H9 (cell line): ENCODE measurements around the gene NARS2. TPM values are rescaled to one million over a fixed set of nuclear protein-coding genes. Genes with fewer than 3 reads are reported as not detected.

Experiments used
- DNase-seq: peaks from one replicate; pipeline ENCODE4 v3.0.0-alpha.2; 2017
- H2AFZ ChIP-seq: one replicate; pipeline ENCODE4 v1.6.1; 2013; ENCODE audit warnings: mild to moderate bottlenecking, low read length, control low read depth, moderate library complexity
- H2AK5ac ChIP-seq: 2 replicates; pipeline ENCODE4 v1.6.1; 2013; ENCODE audit warnings: low read length, control low read depth, mixed read lengths; ENCODE audit not compliant: insufficient read length
- H2BK120ac ChIP-seq: one replicate; pipeline ENCODE4 v1.6.1; 2013; ENCODE audit warnings: low read depth, mild to moderate bottlenecking, low read length, control low read depth, inconsistent platforms; ENCODE audit not compliant: poor library complexity, severe bottlenecking
- H2BK12ac ChIP-seq: 2 replicates; pipeline ENCODE4 v1.6.1; 2013; ENCODE audit warnings: low read length, control low read depth, mixed read lengths, low read depth; ENCODE audit not compliant: insufficient read length
- H2BK15ac ChIP-seq: 2 replicates; pipeline ENCODE4 v1.6.1; 2013; ENCODE audit warnings: low read depth, low read length, control low read depth
- H2BK20ac ChIP-seq: one replicate; pipeline ENCODE4 v1.6.1; 2013; ENCODE audit warnings: low read depth, mild to moderate bottlenecking, low read length, control low read depth, inconsistent platforms; ENCODE audit not compliant: poor library complexity, severe bottlenecking
- H2BK5ac ChIP-seq: 2 replicates; pipeline ENCODE4 v1.6.1; 2013; ENCODE audit warnings: low read length, control low read depth, mixed read lengths; ENCODE audit not compliant: insufficient read length
- H3K14ac ChIP-seq: 2 replicates; pipeline ENCODE4 v1.6.1; 2013; ENCODE audit warnings: low read length, control low read depth; ENCODE audit not compliant: insufficient read depth
- H3K18ac ChIP-seq: 2 replicates; pipeline ENCODE4 v1.6.1; 2013; ENCODE audit warnings: low read depth, mild to moderate bottlenecking, mixed read lengths, low read length, control low read depth; ENCODE audit not compliant: insufficient read length
- H3K23ac ChIP-seq: 2 replicates; pipeline ENCODE4 v1.6.1; 2013; ENCODE audit warnings: low read length, control low read depth, mixed read lengths, low read depth; ENCODE audit not compliant: insufficient read length
- H3K23me2 ChIP-seq: 2 replicates; pipeline ENCODE4 v1.6.1; 2013; ENCODE audit warnings: low read depth, mild to moderate bottlenecking, mixed read lengths, low read length, control low read depth; ENCODE audit not compliant: insufficient read length, poor library complexity, severe bottlenecking
- H3K27ac ChIP-seq: 2 replicates; pipeline ENCODE4 v1.5.1; 2013; ENCODE audit warnings: low read length, control low read depth, mixed read lengths, low read depth; ENCODE audit not compliant: insufficient read length
- H3K27me3 ChIP-seq: 2 replicates; pipeline ENCODE4 v1.6.1; 2013; ENCODE audit warnings: low read length, control low read depth, inconsistent platforms; ENCODE audit not compliant: insufficient read depth
- H3K4ac ChIP-seq: 2 replicates; pipeline ENCODE4 v1.6.1; 2013; ENCODE audit warnings: low read depth, mild to moderate bottlenecking, control low read depth, inconsistent platforms, low read length, moderate library complexity
- H3K4me1 ChIP-seq: 2 replicates; pipeline ENCODE4 v1.6.1; 2013; ENCODE audit warnings: low read length, control low read depth, inconsistent platforms; ENCODE audit not compliant: insufficient read depth
- H3K4me2 ChIP-seq: 2 replicates; pipeline ENCODE4 v1.6.1; 2013; ENCODE audit warnings: low read length, control low read depth, mixed read lengths; ENCODE audit not compliant: insufficient read length, insufficient read depth
- H3K56ac ChIP-seq: 2 replicates; pipeline ENCODE4 v1.6.1; 2013; ENCODE audit warnings: low read depth, mild to moderate bottlenecking, mixed read lengths, low read length, control low read depth; ENCODE audit not compliant: insufficient read length
- H3K79me1 ChIP-seq: 2 replicates; pipeline ENCODE4 v1.6.1; 2013; ENCODE audit warnings: low read depth, mild to moderate bottlenecking, moderate library complexity, low read length, control low read depth, inconsistent platforms; ENCODE audit not compliant: insufficient read depth, poor library complexity, severe bottlenecking
- H3K79me2 ChIP-seq: 2 replicates; pipeline ENCODE4 v1.6.1; 2013; ENCODE audit warnings: low read length, control low read depth, inconsistent platforms; ENCODE audit not compliant: insufficient read depth
- H3K9ac ChIP-seq: 2 replicates; pipeline ENCODE4 v1.6.1; 2013; ENCODE audit warnings: low read length, control low read depth, mixed read lengths; ENCODE audit not compliant: insufficient read length; ENCODE audit errors: extremely low read depth
- H3K9me3 ChIP-seq: one replicate; pipeline ENCODE4 v1.6.1; 2013; ENCODE audit warnings: low read depth, low read length, inconsistent platforms; ENCODE audit not compliant: control insufficient read depth
- H3T11ph ChIP-seq: one replicate; pipeline ENCODE4 v1.6.1; 2013; ENCODE audit warnings: mild to moderate bottlenecking, low read length, control low read depth, inconsistent platforms
- H4K20me1 ChIP-seq: one replicate; pipeline ENCODE4 v1.6.1; 2013; ENCODE audit not compliant: control insufficient read depth, insufficient read length, insufficient read depth
- H4K5ac ChIP-seq: 2 replicates; pipeline ENCODE4 v1.6.1; 2013; ENCODE audit warnings: low read depth, mild to moderate bottlenecking, mixed read lengths, low read length, control low read depth; ENCODE audit not compliant: insufficient read length
- H4K8ac ChIP-seq: replicated peaks from 2 replicates; pipeline ENCODE4 v1.6.1; 2013; ENCODE audit warnings: low read length, control low read depth, mixed read lengths, low read depth; ENCODE audit not compliant: insufficient read length
- H4K91ac ChIP-seq: 2 replicates; pipeline ENCODE4 v1.6.1; 2013; ENCODE audit warnings: low read depth, mild to moderate bottlenecking, moderate library complexity, mixed read lengths, low read length, control low read depth; ENCODE audit not compliant: insufficient read length
- H3K27ac Mint-ChIP-seq, 3 experiments: 2 replicates in 2 of 3; 3 replicates in 1 of 3; pipeline ENCODE4 v1.8.0; 2020 to 2021; ENCODE audit warnings: mixed read lengths in 3 of 3, mild to moderate bottlenecking in 1 of 3, moderate library complexity in 1 of 3
- H3K27me3 Mint-ChIP-seq: 2 replicates; pipeline ENCODE4 v1.8.0; 2021; ENCODE audit warnings: low read depth, mild to moderate bottlenecking, moderate library complexity, mixed read lengths
- H3K36me3 Mint-ChIP-seq, 3 experiments: 2 replicates in 2 of 3; 3 replicates in 1 of 3; pipeline ENCODE4 v1.8.0; 2020 to 2021; ENCODE audit warnings: low read depth in 3 of 3, mixed read lengths in 3 of 3; ENCODE audit not compliant: insufficient read depth in 1 of 3
- H3K4me1 Mint-ChIP-seq, 2 experiments: 2 replicates each; pipeline ENCODE4 v1.8.0; 2020; ENCODE audit warnings: mixed read lengths in 2 of 2
- H3K4me3 Mint-ChIP-seq, 2 experiments: 2 replicates in 1 of 2; 3 replicates in 1 of 2; pipeline ENCODE4 v1.8.0; 2020 to 2021; ENCODE audit warnings: mild to moderate bottlenecking in 2 of 2, mixed read lengths in 2 of 2, moderate library complexity in 1 of 2
- H3K9me3 Mint-ChIP-seq, 2 experiments: 2 replicates in 1 of 2; 3 replicates in 1 of 2; pipeline ENCODE4 v1.8.0; 2020; ENCODE audit warnings: mild to moderate bottlenecking in 2 of 2, mixed read lengths in 2 of 2, moderate library complexity in 1 of 2
- WGBS: extraction: QIAGEN DNeasy Blood & Tissue Kit; methylation state at CpG from one replicate; pipeline ENCODE4 v1.1.7; 2013; ENCODE audit warnings: missing lambda C conversion rate, low lambda C conversion rate, mixed read lengths; ENCODE audit not compliant: insufficient read length; ENCODE audit errors: extremely low coverage; 5-methylcytosine and 5-hydroxymethylcytosine counted together
- total RNA-seq: library from RNA; stranded (reverse); gene quantifications from 2 replicates; pipeline ENCODE4 v1.2.1, GENCODE V29; 2021
- TF ChIP-seq, protein P1 (sequence below): fragments of 200-600 bp; sonication (generic); conservative IDR thresholded peaks from 3 replicates; pipeline ENCODE4 v1.8.0; 2021; ENCODE audit warnings: antibody characterized with exemption, mild to moderate bottlenecking

Gene NARS2
- total RNA-seq, 1 experiment from 2014 or later: 29.7 TPM

GRCh38 chr11:78594814-78595213, 20.1 kb upstream of the NARS2 start:
- Histone ChIP-seq H3K23ac (no peak overlapping the region), H2BK5ac (no peak overlapping the region), H4K5ac (no peak overlapping the region), H2BK20ac (no peak overlapping the region), H3K4me1 (peaks cover 5% of the 10 kb centered on the region), H2AK5ac (no peak overlapping the region), H3K27ac (no peak overlapping the region), H3K4me2 (no peak overlapping the region), H3K23me2 (no peaks in the 10 kb centered on the region), H4K20me1 (no peaks in the 10 kb centered on the region), H3K4ac (no peak overlapping the region), H3K9me3 (no peaks in the 10 kb centered on the region), H3K79me1 (no peaks in the 10 kb centered on the region), H3K14ac (no peak overlapping the region), H2BK15ac (no peak overlapping the region), H4K91ac (no peak overlapping the region), H3K27me3 (no peaks in the 10 kb centered on the region), H2BK120ac (no peak overlapping the region), H2BK12ac (no peak overlapping the region), H4K8ac (no peak overlapping the region), H3K56ac (no peak overlapping the region), H2AFZ (no peak overlapping the region), H3T11ph (no peak overlapping the region), H3K79me2 (no peaks in the 10 kb centered on the region), H3K18ac (no peak overlapping the region), H3K9ac (no peak overlapping the region)
- Mint-ChIP-seq H3K4me1 (peaks cover 23 to 32% of the 10 kb centered on the region in 2 experiments), H3K36me3 (no peaks in the 10 kb centered on the region), H3K9me3 (no peaks in the 10 kb centered on the region; a peak in 2 of 5 replicates), H3K27me3 (no peaks in the 10 kb centered on the region), H3K27ac (peak overlapping the region in 1 of 3 experiments; percentile 49; a peak in 2 of 7 replicates), H3K4me3 (no peak overlapping the region)
- no CpG with 5 or more reads among the region's 3 CpGs for whole genome bisulfite sequencing
- TF ChIP-seq, protein P1, sequence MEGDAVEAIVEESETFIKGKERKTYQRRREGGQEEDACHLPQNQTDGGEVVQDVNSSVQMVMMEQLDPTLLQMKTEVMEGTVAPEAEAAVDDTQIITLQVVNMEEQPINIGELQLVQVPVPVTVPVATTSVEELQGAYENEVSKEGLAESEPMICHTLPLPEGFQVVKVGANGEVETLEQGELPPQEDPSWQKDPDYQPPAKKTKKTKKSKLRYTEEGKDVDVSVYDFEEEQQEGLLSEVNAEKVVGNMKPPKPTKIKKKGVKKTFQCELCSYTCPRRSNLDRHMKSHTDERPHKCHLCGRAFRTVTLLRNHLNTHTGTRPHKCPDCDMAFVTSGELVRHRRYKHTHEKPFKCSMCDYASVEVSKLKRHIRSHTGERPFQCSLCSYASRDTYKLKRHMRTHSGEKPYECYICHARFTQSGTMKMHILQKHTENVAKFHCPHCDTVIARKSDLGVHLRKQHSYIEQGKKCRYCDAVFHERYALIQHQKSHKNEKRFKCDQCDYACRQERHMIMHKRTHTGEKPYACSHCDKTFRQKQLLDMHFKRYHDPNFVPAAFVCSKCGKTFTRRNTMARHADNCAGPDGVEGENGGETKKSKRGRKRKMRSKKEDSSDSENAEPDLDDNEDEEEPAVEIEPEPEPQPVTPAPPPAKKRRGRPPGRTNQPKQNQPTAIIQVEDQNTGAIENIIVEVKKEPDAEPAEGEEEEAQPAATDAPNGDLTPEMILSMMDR: no peak
- peak; percentile 61 for DNase-seq
